ENCODE results near the gene ACSL3. TPM values are rescaled to one million over a fixed set of nuclear protein-coding genes. Genes with fewer than 3 reads are reported as not detected.

ACSL3 gene
- total RNA-seq, 1 experiment from 2014 or later, result 236 TPM

DNA sequence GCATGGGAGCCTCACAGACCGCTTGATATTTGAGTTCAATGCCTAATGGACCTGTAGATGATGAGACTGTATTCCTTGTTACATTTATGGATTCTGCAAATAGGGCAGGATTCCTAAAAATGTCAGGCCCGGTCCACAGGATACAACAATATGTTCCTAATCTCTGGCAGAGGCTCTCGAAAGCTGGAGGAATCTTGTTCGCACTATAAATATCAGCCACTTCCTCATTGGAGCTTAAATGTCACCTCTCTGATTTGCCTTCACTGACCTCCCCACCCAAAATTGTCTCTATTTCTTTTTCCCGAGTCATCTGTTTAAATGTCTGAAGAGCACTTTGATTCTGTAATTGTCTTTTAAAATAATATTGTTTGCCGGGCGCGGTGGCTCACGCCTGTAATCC lies 12.0 kb upstream of the ACSL3 start:
- Histone ChIP-seq H3K4me2 (ENCODE audit: low read length) (no peak overlapping the region), H3K27me3 (ENCODE audit: low read length) (no peaks in the 10 kb centered on the region), H3K9ac (ENCODE audit: low read length) (peak overlapping the region; percentile 26; the same call in 1 of the 2 replicates), H3K4me3 (ENCODE audit: low read length) (no peak overlapping the region), H3K4me1 (ENCODE audit: insufficient read depth, low read length) (peaks cover 35% of the 10 kb centered on the region), H2AFZ (ENCODE audit: low read length) (no peak overlapping the region), H3K9me3 (ENCODE audit: low read length) (no peaks in the 10 kb centered on the region), H3K79me2 (ENCODE audit: low read length) (no peaks in the 10 kb centered on the region), H3K27ac (ENCODE audit: low read length) (peak overlapping the region; percentile 76), H3F3A (ENCODE audit: low read length, unreplicated experiment) (no peaks in the 10 kb centered on the region), H3K36me3 (ENCODE audit: low read depth, low read length) (no peaks in the 10 kb centered on the region), H3K9me2 (replicated peaks; ENCODE audit: low read length) (no peaks in the 10 kb centered on the region), H4K20me1 (ENCODE audit: low read length) (no peaks in the 10 kb centered on the region)
- TF ChIP-seq EZH2 (IDR thresholded peaks at IDR 0.05; ENCODE audit: low read length, unreplicated experiment), result no peak
- TF ChIP-seq EZH2phosphoT487 (IDR thresholded peaks at IDR 0.05; ENCODE audit: borderline replicate concordance, low read length), result no peak
- no peak for TF ChIP-seq CTCF (conservative IDR thresholded peaks at IDR 0.05; ENCODE audit: low read depth, low read length)
- DNase-seq (no peak), ATAC-seq (no peak)
- BruUV-seq (replicated peaks), result no TSS peak
- intact Hi-C loops (cut with micrococcal nuclease), result no loop called here
- ChIA-PET POLR2A (ENCODE audit: unreplicated experiment) (no interaction called here), CTCF (no interaction called here)

- ChIA-PET POLR2A (ENCODE audit: unreplicated experiment) (no interaction called here), CTCF (no interaction called here)
- DNase-seq, result no peak
- H3K4me1 ChIP-seq (ENCODE audit: insufficient read depth, low read length), result peaks cover 17% of the 10 kb centered on the region
- BruUV-seq (replicated peaks), result no TSS peak
- intact Hi-C loops (cut with micrococcal nuclease), result no loop called here
- no peaks in the 10 kb centered on the region for H3K36me3 ChIP-seq (ENCODE audit: low read depth, low read length)
- H3K4me2 ChIP-seq (ENCODE audit: low read length), result no peak overlapping the region
- no peak overlapping the region for H3K9ac ChIP-seq (ENCODE audit: low read length)
- H2AFZ ChIP-seq (ENCODE audit: low read length), result no peak overlapping the region
- no peaks in the 10 kb centered on the region for H3K79me2 ChIP-seq (ENCODE audit: low read length)
- no peaks in the 10 kb centered on the region for H3F3A ChIP-seq (ENCODE audit: low read length, unreplicated experiment)
- H3K27me3 ChIP-seq (ENCODE audit: low read length), result no peaks in the 10 kb centered on the region
- no peaks in the 10 kb centered on the region for H3K9me3 ChIP-seq (ENCODE audit: low read length)
- no peak for ATAC-seq
- H4K20me1 ChIP-seq (ENCODE audit: low read length), result no peaks in the 10 kb centered on the region
- TF ChIP-seq EZH2phosphoT487 (IDR thresholded peaks at IDR 0.05; ENCODE audit: borderline replicate concordance, low read length), result no peak
- TF ChIP-seq EZH2 (IDR thresholded peaks at IDR 0.05; ENCODE audit: low read length, unreplicated experiment), result no peak
- no peak for TF ChIP-seq CTCF (conservative IDR thresholded peaks at IDR 0.05; ENCODE audit: low read depth, low read length)
- no peak overlapping the region for H3K27ac ChIP-seq (ENCODE audit: low read length)
- H3K9me2 ChIP-seq (replicated peaks; ENCODE audit: low read length), result no peaks in the 10 kb centered on the region
- H3K4me3 ChIP-seq (ENCODE audit: low read length), result no peak overlapping the region
These were observed 8.7 kb upstream of the ACSL3 start for GRCh38 chr2:222851956-222852617.
